A673 (cell line): ENCODE measurements around the gene CIBAR2. TPM values are rescaled to one million over a fixed set of nuclear protein-coding genes. Genes with fewer than 3 reads are reported as not detected.

Experiments
- BruUV-seq: library from RNA; stranded (reverse); fragments of 400-500 nt; replicated peaks from 2 replicates; lab custom pipeline; 2021; lab: Mats Ljungman, UMichigan
- CTCF ChIA-PET: fragments of 300-600 bp; sonication (Branson Sonifier 250); formaldehyde crosslinking; loops from one replicate; lab custom pipeline; 2022; ENCODE audit warnings: antibody characterized with exemption; lab: Charles Lee
- POLR2A ChIA-PET: fragments of 300-600 bp; sonication (Branson Sonifier 250); formaldehyde crosslinking; loops from one replicate; lab custom pipeline; 2022; ENCODE audit warnings: antibody characterized with exemption; ENCODE audit not compliant: low non-redundant PET; lab: Charles Lee
- DNase-seq: peaks from one replicate; pipeline ENCODE4 v3.0.0-alpha.2; 2015; ENCODE audit warnings: low spot score
- H3K27ac ChIP-seq: fragments of 200-600 bp; sonication (generic); 2 replicates; pipeline ENCODE4 v1.5.1; 2016; ENCODE audit warnings: mixed run types, low read depth, mild to moderate bottlenecking, mixed read lengths, antibody characterized with exemption, low read length; ENCODE audit not compliant: poor library complexity, severe bottlenecking
- H3K27me3 ChIP-seq: fragments of 200-600 bp; sonication (generic); replicated peaks from 2 replicates; pipeline ENCODE4 v1.6.1; 2017; ENCODE audit warnings: mixed run types, low read depth, mild to moderate bottlenecking, mixed read lengths, antibody characterized with exemption, low read length; ENCODE audit not compliant: insufficient read depth, poor library complexity
- H3K36me3 ChIP-seq: fragments of 200-600 bp; sonication (generic); 2 replicates; pipeline ENCODE4 v1.6.1; 2016; ENCODE audit warnings: mixed run types, mild to moderate bottlenecking, mixed read lengths, antibody characterized with exemption, low read length; ENCODE audit not compliant: insufficient read depth, poor library complexity, severe bottlenecking
- H3K4me1 ChIP-seq: fragments of 200-600 bp; sonication (generic); 2 replicates; pipeline ENCODE4 v1.6.1; 2017; ENCODE audit warnings: mixed run types, mild to moderate bottlenecking, mixed read lengths, antibody characterized with exemption, low read length; ENCODE audit not compliant: insufficient read depth, poor library complexity, severe bottlenecking
- H3K4me3 ChIP-seq: fragments of 200-600 bp; sonication (generic); 2 replicates; pipeline ENCODE4 v1.5.1; 2016; ENCODE audit warnings: low read depth, mixed run types, mild to moderate bottlenecking, mixed read lengths, low read length; ENCODE audit not compliant: poor library complexity, severe bottlenecking
- H3K9me3 ChIP-seq: fragments of 200-600 bp; sonication (generic); 2 replicates; pipeline ENCODE4 v1.6.1; 2016; ENCODE audit warnings: mixed run types, low read depth, mild to moderate bottlenecking, mixed read lengths, antibody characterized with exemption, low read length; ENCODE audit not compliant: poor library complexity, severe bottlenecking
- CTCF ChIP-seq: fragments of 300-800, 200-600 bp; sonication (generic); conservative IDR thresholded peaks from 2 replicates; pipeline ENCODE4 v1.5.1; 2017; ENCODE audit warnings: low read depth, mild to moderate bottlenecking, antibody characterized with exemption, low read length, moderate library complexity, mixed read lengths
- EZH2 ChIP-seq: fragments of 200-600 bp; sonication (generic); IDR thresholded peaks from 2 replicates; pipeline ENCODE4 v1.6.1; 2017; ENCODE audit warnings: borderline replicate concordance, low read depth, mild to moderate bottlenecking, mixed read lengths, antibody characterized with exemption, low read length; ENCODE audit not compliant: poor library complexity, severe bottlenecking
- intact Hi-C: fragments of 100-400 bp; cut with micrococcal nuclease; formaldehyde crosslinking; loops from one replicate; pipeline ENCODE4 v1.10.0; 2022; ENCODE audit not compliant: unreplicated experiment
- total RNA-seq: library from RNA; stranded (reverse); gene quantifications from 2 replicates; pipeline ENCODE4 v1.2.3, GENCODE V29; 2021

Gene CIBAR2
- total RNA-seq, 1 experiment from 2014 or later = not detected

GRCh38 chr16:85094812-85095211 is 17.5 kb downstream of the CIBAR2 start:
- H3K36me3 ChIP-seq = no peaks in the 10 kb centered on the region
- H3K4me3 ChIP-seq = no peak overlapping the region
- POLR2A ChIA-PET = no interaction called here
- intact Hi-C loops = no loop called here
- BruUV-seq = no TSS peak
- DNase-seq = no peak
- CTCF ChIA-PET = no interaction called here
- no peak overlapping the region for H3K27ac ChIP-seq
- H3K9me3 ChIP-seq = no peaks in the 10 kb centered on the region
- no peaks in the 10 kb centered on the region for H3K4me1 ChIP-seq
- H3K27me3 ChIP-seq = no peaks in the 10 kb centered on the region
- TF ChIP-seq EZH2 (no peak), CTCF (no peak)

GRCh38 chr16:85094176-85094805 is 18.0 kb downstream of the CIBAR2 start:
- H3K9me3 ChIP-seq = no peaks in the 10 kb centered on the region
- intact Hi-C loops = no loop called here
- ChIA-PET POLR2A (no interaction called here), CTCF (no interaction called here)
- H3K27ac ChIP-seq = no peak overlapping the region
- no peak for DNase-seq
- no peaks in the 10 kb centered on the region for H3K36me3 ChIP-seq
- no peak overlapping the region for H3K4me3 ChIP-seq
- TF ChIP-seq EZH2 = no peak
- no peaks in the 10 kb centered on the region for H3K4me1 ChIP-seq
- no peaks in the 10 kb centered on the region for H3K27me3 ChIP-seq
- BruUV-seq = no TSS peak

- Histone ChIP-seq H3K4me3 (no peak overlapping the region), H3K4me1 (no peaks in the 10 kb centered on the region), H3K36me3 (no peaks in the 10 kb centered on the region), H3K9me3 (no peaks in the 10 kb centered on the region), H3K27ac (no peak overlapping the region), H3K27me3 (no peaks in the 10 kb centered on the region)
- TF ChIP-seq CTCF (no peak), EZH2 (no peak)
- intact Hi-C loops = no loop called here
- no peak for DNase-seq
- POLR2A ChIA-PET = no interaction called here
- CTCF ChIA-PET = no interaction called here
- no TSS peak for BruUV-seq
These were observed 18.6 kb downstream of the CIBAR2 start for GRCh38 chr16:85093705-85094104.

GRCh38 chr16:85092851-85093250 is 19.4 kb downstream of the CIBAR2 start:
- Histone ChIP-seq H3K4me1 (no peaks in the 10 kb centered on the region), H3K36me3 (no peaks in the 10 kb centered on the region), H3K9me3 (no peaks in the 10 kb centered on the region), H3K4me3 (no peak overlapping the region), H3K27me3 (no peaks in the 10 kb centered on the region), H3K27ac (no peak overlapping the region)
- intact Hi-C loops = no loop called here
- BruUV-seq = no TSS peak
- TF ChIP-seq CTCF = no peak
- no peak for TF ChIP-seq EZH2
- POLR2A ChIA-PET = no interaction called here
- no peak for DNase-seq
- CTCF ChIA-PET = no interaction called here
